ENCODE results near the gene NPTX2.

NPTX2 gene

GRCh38 chr7:98655611-98656010 lies 38.5 kb downstream of the NPTX2 start:
- DNase-seq: no peak

GRCh38 chr7:98656899-98657298 lies 39.8 kb downstream of the NPTX2 start:
- DNase-seq: no peak

- no peak for DNase-seq
Observed at GRCh38 chr7:98657736-98658135, 40.7 kb downstream of the NPTX2 start.

GRCh38 chr7:98659756-98660155 lies 42.7 kb downstream of the NPTX2 start:
- DNase-seq: no peak

GRCh38 chr7:98661607-98662006 lies 44.5 kb downstream of the NPTX2 start:
- DNase-seq: no peak

- DNase-seq: no peak
Observed at GRCh38 chr7:98662289-98662688, 45.2 kb downstream of the NPTX2 start.

- no peak for DNase-seq
Observed at GRCh38 chr7:98664882-98665281, 47.8 kb downstream of the NPTX2 start.

GRCh38 chr7:98668255-98668654 lies 51.2 kb downstream of the NPTX2 start:
- DNase-seq: no peak

- DNase-seq: peak; percentile 77
Observed at GRCh38 chr7:98669329-98670000, 52.4 kb downstream of the NPTX2 start.

GRCh38 chr7:98670186-98670585 lies 53.1 kb downstream of the NPTX2 start:
- DNase-seq: no peak

- no peak for DNase-seq
Observed at GRCh38 chr7:98671733-98672331, 54.7 kb downstream of the NPTX2 start.

- no peak for DNase-seq
Observed at GRCh38 chr7:98674461-98674860, 57.4 kb downstream of the NPTX2 start.

- DNase-seq: no peak
Observed at GRCh38 chr7:98674881-98675280, 57.8 kb downstream of the NPTX2 start.

GRCh38 chr7:98678215-98678614 lies 61.1 kb downstream of the NPTX2 start:
- no peak for DNase-seq

Data from NCI-H1694 (cell line).